GM18511 (cell line): ENCODE results near the gene PAN2.

ENCODE experiments used
- ATAC-seq: cut with Tn5 transposase; IDR thresholded peaks from one replicate; pipeline ENCODE4 v1.9.1; 2021; ENCODE audit warnings: mild to moderate bottlenecking, moderate library complexity; ENCODE audit not compliant: unreplicated experiment

Gene PAN2, protein sequence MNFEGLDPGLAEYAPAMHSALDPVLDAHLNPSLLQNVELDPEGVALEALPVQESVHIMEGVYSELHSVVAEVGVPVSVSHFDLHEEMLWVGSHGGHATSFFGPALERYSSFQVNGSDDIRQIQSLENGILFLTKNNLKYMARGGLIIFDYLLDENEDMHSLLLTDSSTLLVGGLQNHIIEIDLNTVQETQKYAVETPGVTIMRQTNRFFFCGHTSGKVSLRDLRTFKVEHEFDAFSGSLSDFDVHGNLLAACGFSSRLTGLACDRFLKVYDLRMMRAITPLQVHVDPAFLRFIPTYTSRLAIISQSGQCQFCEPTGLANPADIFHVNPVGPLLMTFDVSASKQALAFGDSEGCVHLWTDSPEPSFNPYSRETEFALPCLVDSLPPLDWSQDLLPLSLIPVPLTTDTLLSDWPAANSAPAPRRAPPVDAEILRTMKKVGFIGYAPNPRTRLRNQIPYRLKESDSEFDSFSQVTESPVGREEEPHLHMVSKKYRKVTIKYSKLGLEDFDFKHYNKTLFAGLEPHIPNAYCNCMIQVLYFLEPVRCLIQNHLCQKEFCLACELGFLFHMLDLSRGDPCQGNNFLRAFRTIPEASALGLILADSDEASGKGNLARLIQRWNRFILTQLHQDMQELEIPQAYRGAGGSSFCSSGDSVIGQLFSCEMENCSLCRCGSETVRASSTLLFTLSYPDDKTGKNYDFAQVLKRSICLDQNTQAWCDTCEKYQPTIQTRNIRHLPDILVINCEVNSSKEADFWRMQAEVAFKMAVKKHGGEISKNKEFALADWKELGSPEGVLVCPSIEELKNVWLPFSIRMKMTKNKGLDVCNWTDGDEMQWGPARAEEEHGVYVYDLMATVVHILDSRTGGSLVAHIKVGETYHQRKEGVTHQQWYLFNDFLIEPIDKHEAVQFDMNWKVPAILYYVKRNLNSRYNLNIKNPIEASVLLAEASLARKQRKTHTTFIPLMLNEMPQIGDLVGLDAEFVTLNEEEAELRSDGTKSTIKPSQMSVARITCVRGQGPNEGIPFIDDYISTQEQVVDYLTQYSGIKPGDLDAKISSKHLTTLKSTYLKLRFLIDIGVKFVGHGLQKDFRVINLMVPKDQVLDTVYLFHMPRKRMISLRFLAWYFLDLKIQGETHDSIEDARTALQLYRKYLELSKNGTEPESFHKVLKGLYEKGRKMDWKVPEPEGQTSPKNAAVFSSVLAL

DNA sequence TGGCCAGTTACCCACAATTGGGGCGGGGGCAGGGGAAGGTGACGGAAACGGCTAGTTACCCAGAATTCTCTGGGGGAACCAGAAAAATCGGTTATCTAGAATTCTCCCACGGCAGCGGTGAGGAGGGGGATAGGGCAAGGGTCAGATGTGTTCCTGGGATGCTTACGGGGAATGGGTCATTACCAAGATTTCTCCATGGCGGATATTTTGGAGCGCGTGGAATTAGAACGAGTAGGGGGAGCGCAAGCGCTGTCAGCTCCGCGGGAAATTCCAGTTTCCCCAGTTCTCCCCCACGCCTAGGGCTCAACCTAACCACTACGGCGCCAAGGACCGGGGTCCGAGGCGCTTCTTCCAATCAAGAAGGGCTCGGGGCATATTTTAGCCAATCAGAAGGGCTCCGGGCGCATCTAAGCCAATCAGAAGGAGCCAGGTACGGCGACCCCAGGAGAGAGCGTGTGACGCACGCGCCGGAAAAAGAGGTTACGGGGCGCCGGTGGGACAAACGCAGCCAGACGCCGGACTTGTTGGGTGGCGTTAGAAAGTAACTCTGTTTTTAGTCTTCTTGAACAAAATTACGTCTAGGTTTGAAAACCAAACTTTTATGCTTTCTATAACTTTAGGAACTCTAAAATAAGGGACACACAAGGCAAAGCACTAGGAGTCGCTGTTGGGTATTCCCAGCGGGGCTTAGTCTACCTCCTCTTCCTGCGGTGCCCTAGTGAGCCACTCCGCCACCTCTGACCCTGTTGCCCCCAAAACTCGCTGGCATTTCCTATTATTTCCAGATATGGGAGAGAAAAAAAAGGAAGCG, at the start of gene PAN2:
PAN2 (minus strand) TSS at position 322 of the 811 bp plus-strand sequence. CDS start 906 bp downstream, outside the sequence.
- peak; percentile 96 for ATAC-seq

DNA sequence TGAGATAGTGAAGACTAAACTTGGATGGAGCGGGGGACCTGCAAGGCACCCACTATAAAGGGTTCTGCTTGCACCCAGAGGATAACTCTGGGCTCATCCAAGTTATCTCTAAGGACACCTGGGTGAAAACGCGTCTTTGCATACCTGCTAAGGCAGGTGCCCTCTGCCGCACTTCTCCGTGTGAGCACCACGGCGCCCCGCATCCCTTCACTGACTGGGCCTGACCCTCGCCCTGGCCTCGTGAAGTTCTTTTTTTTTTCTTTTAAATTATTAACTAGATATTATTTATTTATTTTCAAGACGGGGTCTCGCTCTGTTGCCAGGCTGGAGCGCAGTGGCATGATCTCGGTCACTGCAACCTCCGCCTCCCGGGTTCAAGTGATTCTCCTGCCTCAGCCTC, 48.8 kb upstream of the PAN2 start:
- ATAC-seq, result no peak

DNA sequence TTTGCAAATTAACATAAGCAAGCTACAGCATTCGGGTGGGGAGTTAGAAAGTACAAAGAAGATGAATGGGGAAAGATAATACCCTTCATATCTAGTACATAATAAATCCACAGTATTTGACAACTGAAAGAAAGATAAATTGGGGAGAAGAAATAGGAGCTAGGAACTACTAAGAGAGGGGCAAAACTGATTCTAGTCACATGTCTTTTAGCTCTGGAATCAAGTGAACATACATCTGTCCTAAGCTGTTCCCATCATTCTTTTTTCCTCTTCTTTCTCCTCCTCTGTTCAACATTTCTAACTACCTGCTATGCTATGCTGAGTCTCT, 44.2 kb upstream of the PAN2 start:
- no peak for ATAC-seq

- ATAC-seq, result no peak
These were observed 43.6 kb upstream of the PAN2 start for GRCh38 chr12:56377310-56377988.

DNA sequence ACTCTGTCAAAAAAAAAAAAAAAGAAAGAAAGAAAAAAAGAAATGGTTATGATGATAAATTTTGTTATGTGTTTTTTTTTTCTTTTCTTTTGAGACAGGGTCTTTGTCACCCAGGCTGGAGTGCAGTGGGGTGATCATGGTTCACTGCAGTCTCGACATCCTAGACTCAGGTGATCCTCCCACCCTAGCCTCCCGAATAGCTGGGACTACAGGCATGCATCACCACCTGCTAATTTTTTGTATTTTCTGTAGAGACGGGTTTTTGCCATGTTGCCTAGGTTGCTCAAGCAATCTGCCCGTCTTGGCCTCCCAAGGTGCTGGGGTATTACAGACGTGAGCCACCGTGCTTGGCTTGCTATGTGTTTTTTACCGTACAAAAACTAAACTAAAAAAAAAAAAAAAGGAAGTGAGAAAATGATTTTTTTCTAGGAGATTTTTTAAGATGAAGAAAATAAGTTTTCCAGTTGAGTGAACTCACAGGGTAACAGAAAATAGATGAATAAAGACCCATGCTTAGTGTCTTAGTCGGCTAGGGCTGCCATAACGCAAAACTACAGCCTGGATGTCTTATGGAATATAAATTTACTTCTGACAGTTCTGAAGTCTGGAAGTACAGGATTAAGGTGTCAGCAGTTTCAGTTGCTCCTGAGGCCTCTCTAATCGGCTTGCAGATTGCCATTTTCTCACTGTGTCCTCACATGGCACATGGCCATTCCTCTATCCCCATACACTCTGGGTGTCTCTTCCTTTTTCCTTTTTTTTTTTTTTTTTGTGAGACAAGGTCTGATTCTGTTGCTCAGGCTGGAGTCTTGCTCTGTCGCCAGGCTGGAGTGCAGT, 42.0 kb upstream of the PAN2 start:
- ATAC-seq, result peak; percentile 86

DNA sequence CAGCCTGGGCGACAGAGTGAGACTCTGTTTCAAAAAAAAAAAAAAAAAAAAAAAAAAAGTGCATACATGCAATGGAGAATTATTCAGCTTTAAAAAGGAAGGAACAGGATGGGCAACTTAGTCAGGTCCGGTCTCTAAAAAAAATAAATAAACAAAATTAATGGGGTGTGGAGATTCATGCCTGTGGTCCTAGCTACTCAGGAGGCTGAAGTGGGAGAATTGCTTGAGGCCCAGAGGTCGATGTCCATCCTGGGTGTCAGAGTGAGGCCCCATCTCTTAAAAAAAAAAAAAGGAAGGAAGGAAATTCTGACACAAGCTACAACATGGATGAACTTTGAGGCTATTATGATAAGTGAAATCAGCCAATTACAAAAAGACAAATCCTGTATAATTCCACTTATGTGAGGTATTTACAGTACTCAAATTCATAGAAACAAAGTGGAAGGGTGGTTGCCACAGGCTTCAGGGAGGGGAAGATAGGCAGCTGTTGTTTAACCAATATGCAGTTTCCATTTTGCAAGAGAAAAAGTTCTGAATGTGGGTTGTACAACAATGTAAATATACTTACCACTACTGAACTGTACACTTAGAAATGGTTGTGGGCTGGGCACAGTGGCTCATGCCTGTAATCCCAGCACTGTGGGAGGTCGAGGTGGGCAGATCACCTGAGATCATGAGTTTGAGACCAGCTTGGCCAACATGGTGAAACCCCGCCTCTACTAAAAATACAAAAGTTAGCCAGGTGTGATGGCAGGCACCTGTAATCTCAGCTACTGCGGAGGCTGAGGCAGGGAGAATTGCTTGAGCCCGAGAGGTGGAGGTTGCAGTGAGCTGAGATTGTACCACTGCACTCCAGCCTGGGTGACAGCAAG, 41.2 kb upstream of the PAN2 start:
- ATAC-seq, result peak; percentile 40

DNA sequence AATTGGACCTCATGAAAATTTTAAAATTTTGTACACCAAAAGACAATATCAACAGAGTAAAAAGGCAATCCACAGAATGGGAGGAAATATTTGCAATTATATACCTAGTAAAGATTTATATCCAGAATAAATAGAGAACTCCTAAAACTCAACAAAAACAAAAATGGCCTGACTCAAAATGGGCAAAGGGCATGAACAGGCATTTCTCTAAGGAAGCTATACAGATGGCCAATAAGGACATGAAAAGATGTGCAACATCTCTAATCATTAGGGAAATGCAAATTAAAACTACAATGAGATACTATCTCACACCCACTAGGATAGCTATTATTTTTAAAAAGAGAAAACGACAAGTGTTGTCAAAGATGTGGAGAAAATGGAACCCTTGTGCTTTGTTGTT, 39.7 kb upstream of the PAN2 start:
- ATAC-seq, result no peak

GRCh38 chr12:56366948-56367347, 33.1 kb upstream of the PAN2 start:
- ATAC-seq, result no peak

GRCh38 chr12:56362130-56363059, 28.6 kb upstream of the PAN2 start, which contains the start of gene APOF:
Gene APOF (minus strand): TSS chr12:56362857. CDS start chr12:56362745, 112 bp downstream.
- no peak for ATAC-seq

DNA sequence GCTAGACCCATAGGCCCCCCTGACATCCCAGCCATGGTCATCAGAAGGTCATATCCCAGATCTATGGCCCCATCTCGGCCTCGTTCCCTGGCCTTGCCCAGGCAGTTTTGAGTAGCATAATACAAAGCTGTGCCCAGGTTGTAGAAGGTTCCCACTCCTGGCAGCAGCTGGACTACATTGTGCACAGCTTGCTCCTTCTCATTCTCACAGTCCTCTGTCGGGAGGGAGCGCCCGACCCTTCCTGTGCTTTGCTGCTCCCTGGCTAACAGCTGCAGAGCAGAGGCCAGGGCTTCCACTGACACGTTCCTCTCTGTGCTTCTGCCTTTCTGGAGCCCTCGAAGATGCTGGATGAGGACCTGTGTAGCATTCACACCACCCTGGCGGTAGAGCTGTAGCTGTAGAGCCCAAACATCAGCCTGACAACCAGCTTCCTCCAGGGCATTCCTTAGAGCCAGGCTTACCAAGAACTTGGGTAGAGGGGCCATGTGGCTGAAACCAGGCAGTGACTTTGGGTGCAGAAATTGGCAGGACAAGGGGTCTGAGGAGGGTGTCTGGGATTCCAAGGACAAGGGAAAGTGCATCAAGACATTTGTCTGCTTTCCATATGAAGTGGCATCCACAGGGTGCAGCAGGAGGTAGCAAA, 27.8 kb upstream of the PAN2 start:
- no peak for ATAC-seq

GRCh38 chr12:56359851-56360767, 26.3 kb upstream of the PAN2 start, which contains the start of gene STAT2:
Gene STAT2 (minus strand): TSS chr12:56360107. CDS start chr12:56356571, 3,536 bp downstream.
- ATAC-seq, result peak; percentile 96

- ATAC-seq, result no peak
These were observed 25.2 kb upstream of the PAN2 start for GRCh38 chr12:56358836-56359532.

GRCh38 chr12:56351325-56351724, 17.5 kb upstream of the PAN2 start:
- no peak for ATAC-seq

- no peak for ATAC-seq
These were observed 16.9 kb upstream of the PAN2 start for GRCh38 chr12:56350662-56351061.

GRCh38 chr12:56348776-56349175, 15.0 kb upstream of the PAN2 start:
- no peak for ATAC-seq
